ENCODE data around the gene ANKRD33B. TPM values are rescaled to one million over a fixed set of nuclear protein-coding genes. Genes with fewer than 3 reads are reported as not detected.

ANKRD33B gene
- total and polyA plus RNA-seq, 10 donors, result 2.0 to 37.8 (median 24.6) TPM

- H3K27ac ChIP-seq, result no peak overlapping the region
- H3K4me1 ChIP-seq, result peaks cover 0 to 17% (median 0%) of the 10 kb centered on the region in 6 donors
- no peak for DNase-seq
- WGBS, 5 donors, result 81 to 90% (median 87%) methylated on average over 4 of the region's 4 CpGs
- H3K36me3 ChIP-seq, result peaks cover 0 to 46% (median 39%) of the 10 kb centered on the region in 6 donors
- H3K27me3 ChIP-seq (replicated peaks in 1 of 7), result no peaks in the 10 kb centered on the region
- intact Hi-C loops (cut with DNase I; ENCODE audit: low total_unique reads), result no loop called here
- H3K9me3 ChIP-seq, result peaks cover 0 to 13% (median 3%) of the 10 kb centered on the region in 8 donors
- H3K4me3 ChIP-seq, result no peak overlapping the region
- TF ChIP-seq, protein P1, sequence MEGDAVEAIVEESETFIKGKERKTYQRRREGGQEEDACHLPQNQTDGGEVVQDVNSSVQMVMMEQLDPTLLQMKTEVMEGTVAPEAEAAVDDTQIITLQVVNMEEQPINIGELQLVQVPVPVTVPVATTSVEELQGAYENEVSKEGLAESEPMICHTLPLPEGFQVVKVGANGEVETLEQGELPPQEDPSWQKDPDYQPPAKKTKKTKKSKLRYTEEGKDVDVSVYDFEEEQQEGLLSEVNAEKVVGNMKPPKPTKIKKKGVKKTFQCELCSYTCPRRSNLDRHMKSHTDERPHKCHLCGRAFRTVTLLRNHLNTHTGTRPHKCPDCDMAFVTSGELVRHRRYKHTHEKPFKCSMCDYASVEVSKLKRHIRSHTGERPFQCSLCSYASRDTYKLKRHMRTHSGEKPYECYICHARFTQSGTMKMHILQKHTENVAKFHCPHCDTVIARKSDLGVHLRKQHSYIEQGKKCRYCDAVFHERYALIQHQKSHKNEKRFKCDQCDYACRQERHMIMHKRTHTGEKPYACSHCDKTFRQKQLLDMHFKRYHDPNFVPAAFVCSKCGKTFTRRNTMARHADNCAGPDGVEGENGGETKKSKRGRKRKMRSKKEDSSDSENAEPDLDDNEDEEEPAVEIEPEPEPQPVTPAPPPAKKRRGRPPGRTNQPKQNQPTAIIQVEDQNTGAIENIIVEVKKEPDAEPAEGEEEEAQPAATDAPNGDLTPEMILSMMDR (IDR thresholded peaks at IDR 0.05 in 8 of 11, conservative IDR thresholded peaks at IDR 0.05 in 3 of 11), result no peak
- TF ChIP-seq POLR2AphosphoS5 (IDR thresholded peaks at IDR 0.05), result peak in 1 of 3 donors; percentile 13
Measured at GRCh38 chr5:10676224-10676623, 112.4 kb downstream of the ANKRD33B start.

GRCh38 chr5:10676946-10677345, 113.1 kb downstream of the ANKRD33B start:
- TF ChIP-seq POLR2A (IDR thresholded peaks at IDR 0.05), result no peak
- TF ChIP-seq, protein P1 (IDR thresholded peaks at IDR 0.05 in 8 of 11, conservative IDR thresholded peaks at IDR 0.05 in 3 of 11), result no peak
- no peak for TF ChIP-seq POLR2AphosphoS5 (IDR thresholded peaks at IDR 0.05)
- H3K27ac ChIP-seq, result no peak overlapping the region
- no peak for DNase-seq
- H3K4me1 ChIP-seq, result peaks cover 0 to 13% (median 0%) of the 10 kb centered on the region in 6 donors
- peaks cover 0 to 13% (median 3%) of the 10 kb centered on the region in 8 donors for H3K9me3 ChIP-seq
- intact Hi-C loops (cut with DNase I; ENCODE audit: low total_unique reads), result no loop called here
- 88 to 100% (median 97%) methylated on average over 1 of the region's 1 CpG for WGBS, 5 donors
- H3K27me3 ChIP-seq (replicated peaks in 1 of 7), result no peaks in the 10 kb centered on the region
- H3K36me3 ChIP-seq, result peaks cover 0 to 53% (median 46%) of the 10 kb centered on the region in 6 donors
- no peak overlapping the region for H3K4me3 ChIP-seq

DNA sequence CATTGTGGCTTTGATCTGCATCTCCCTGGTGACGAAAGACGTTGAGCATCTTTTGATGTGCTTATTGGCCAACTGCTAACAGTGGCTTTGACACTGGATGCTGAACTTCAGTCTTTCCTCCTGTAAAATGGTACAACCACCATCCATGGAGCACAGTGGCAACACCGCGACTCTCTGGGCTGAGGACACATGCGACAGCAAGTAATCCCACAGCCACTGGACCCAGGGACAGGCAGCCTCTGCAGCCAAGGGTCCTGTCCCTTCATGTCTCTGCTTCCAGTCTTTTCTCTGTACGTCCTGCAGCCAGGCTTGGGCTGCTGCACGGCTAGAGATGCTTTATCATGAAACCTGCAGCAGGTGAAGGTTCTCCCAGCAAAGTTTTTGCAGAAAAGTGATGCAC, 113.7 kb downstream of the ANKRD33B start:
- no peaks in the 10 kb centered on the region for H3K27me3 ChIP-seq (replicated peaks in 1 of 7)
- peaks cover 0 to 19% (median 0%) of the 10 kb centered on the region in 6 donors for H3K4me1 ChIP-seq
- TF ChIP-seq, protein P1 (IDR thresholded peaks at IDR 0.05 in 8 of 11, conservative IDR thresholded peaks at IDR 0.05 in 3 of 11), result no peak
- no peak for TF ChIP-seq POLR2A (IDR thresholded peaks at IDR 0.05)
- peak in 1 of 3 donors; percentile 10 for TF ChIP-seq POLR2AphosphoS5 (IDR thresholded peaks at IDR 0.05)
- H3K27ac ChIP-seq, result no peak overlapping the region
- intact Hi-C loops (cut with DNase I; ENCODE audit: low total_unique reads), result no loop called here
- H3K4me3 ChIP-seq, result no peak overlapping the region
- 94 to 97% (median 96%) methylated on average over 7 of the region's 7 CpGs for whole genome bisulfite sequencing, 5 donors
- peaks cover 0 to 59% (median 49%) of the 10 kb centered on the region in 6 donors for H3K36me3 ChIP-seq
- no peak for DNase-seq
- H3K9me3 ChIP-seq, result peaks cover 0 to 13% (median 3%) of the 10 kb centered on the region in 8 donors

- no peak for DNase-seq
- 92 to 97% (median 96%) methylated on average over 2 of the region's 2 CpGs for WGBS, 5 donors
Measured at GRCh38 chr5:10678244-10678643, 114.4 kb downstream of the ANKRD33B start.

More at GRCh38 chr5:10678244-10678643, 114.4 kb downstream of the ANKRD33B start:
- peaks cover 0 to 13% (median 3%) of the 10 kb centered on the region in 8 donors for H3K9me3 ChIP-seq
- no peaks in the 10 kb centered on the region for H3K27me3 ChIP-seq (replicated peaks in 1 of 7)
- no peak overlapping the region for H3K4me3 ChIP-seq
- peaks cover 0 to 16% (median 0%) of the 10 kb centered on the region in 6 donors for H3K4me1 ChIP-seq
- intact Hi-C loops (cut with DNase I; ENCODE audit: low total_unique reads), result no loop called here
- no peak overlapping the region for H3K27ac ChIP-seq
- H3K36me3 ChIP-seq, result peaks cover 0 to 66% (median 56%) of the 10 kb centered on the region in 6 donors
- TF ChIP-seq POLR2A (IDR thresholded peaks at IDR 0.05) (no peak), POLR2AphosphoS5 (IDR thresholded peaks at IDR 0.05) (no peak)
- TF ChIP-seq, protein P1 (IDR thresholded peaks at IDR 0.05 in 8 of 11, conservative IDR thresholded peaks at IDR 0.05 in 3 of 11), result no peak
